ENCODE data around the gene SCCPDH.
"Not testable (repeated sequence)": the region's sequence is repeated elsewhere in the genome, so short reads cannot be mapped to it uniquely, and the experiment has no call there.

The SCCPDH gene, protein sequence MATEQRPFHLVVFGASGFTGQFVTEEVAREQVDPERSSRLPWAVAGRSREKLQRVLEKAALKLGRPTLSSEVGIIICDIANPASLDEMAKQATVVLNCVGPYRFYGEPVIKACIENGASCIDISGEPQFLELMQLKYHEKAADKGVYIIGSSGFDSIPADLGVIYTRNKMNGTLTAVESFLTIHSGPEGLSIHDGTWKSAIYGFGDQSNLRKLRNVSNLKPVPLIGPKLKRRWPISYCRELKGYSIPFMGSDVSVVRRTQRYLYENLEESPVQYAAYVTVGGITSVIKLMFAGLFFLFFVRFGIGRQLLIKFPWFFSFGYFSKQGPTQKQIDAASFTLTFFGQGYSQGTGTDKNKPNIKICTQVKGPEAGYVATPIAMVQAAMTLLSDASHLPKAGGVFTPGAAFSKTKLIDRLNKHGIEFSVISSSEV

DNA sequence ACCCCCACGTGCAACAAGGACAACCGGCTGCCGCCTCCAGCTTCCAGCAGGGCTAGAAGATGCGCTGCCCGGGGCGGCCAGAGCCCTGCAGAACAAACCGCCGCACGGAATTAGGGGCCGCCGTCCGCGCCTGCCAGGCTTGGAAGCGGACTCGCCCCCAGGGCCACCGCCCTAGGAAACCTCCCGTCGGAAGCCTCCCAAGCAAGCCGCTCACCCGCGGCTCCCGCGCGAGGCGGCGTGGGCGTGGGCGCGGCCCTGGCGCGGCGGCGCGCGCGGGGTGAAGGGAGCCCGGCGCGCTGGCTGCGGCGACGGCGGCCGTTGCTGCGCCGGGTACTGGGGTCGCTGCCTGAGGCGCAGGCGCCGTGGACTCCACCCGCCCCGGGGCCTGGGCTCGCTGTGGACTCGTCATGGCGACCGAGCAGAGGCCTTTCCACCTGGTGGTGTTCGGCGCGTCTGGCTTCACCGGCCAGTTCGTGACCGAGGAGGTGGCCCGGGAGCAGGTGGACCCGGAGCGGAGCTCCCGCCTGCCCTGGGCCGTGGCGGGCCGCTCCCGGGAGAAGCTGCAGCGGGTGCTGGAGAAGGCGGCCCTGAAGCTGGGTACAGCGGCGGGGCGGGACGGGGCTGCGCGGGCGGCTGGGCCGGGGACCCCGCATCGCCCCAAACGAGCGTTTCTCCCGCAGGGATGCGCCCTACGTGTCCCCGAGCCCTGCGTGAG is at the start of gene SCCPDH:
SCCPDH (plus strand) TSS at position 394 of the 715 bp plus-strand sequence; CDS start at position 408, 14 bp downstream.
- DNase-seq = peak; percentile 74
- in situ Hi-C loops (cut with HindIII; ENCODE audit: low pct_ligation_motif_present, low pct_unique_long_range_greater_than_20kb, low sequenced_read_pairs) = no loop called here

DNA sequence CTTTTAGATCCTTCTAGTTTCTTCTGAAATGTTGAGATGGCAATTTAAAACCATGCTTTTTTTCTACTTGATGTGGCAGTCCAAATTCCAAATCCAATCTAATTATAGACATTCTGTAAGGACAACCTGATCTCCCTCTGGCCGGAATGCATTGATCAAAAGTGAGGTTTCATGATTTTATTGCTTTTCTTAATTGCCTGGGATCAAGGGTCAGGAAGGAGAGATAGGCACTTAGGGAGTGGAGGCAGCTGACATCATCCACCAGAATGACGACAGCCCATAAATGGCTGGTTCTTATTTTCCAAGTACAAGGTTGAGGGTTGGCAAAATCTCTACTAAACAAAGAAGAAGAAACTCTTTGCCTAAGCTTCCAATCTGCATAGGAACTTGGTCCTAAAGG is 46.4 kb upstream of the SCCPDH start:
- DNase-seq = no peak
- in situ Hi-C loops (cut with HindIII; ENCODE audit: low pct_ligation_motif_present, low pct_unique_long_range_greater_than_20kb, low sequenced_read_pairs) = no loop called here

DNA sequence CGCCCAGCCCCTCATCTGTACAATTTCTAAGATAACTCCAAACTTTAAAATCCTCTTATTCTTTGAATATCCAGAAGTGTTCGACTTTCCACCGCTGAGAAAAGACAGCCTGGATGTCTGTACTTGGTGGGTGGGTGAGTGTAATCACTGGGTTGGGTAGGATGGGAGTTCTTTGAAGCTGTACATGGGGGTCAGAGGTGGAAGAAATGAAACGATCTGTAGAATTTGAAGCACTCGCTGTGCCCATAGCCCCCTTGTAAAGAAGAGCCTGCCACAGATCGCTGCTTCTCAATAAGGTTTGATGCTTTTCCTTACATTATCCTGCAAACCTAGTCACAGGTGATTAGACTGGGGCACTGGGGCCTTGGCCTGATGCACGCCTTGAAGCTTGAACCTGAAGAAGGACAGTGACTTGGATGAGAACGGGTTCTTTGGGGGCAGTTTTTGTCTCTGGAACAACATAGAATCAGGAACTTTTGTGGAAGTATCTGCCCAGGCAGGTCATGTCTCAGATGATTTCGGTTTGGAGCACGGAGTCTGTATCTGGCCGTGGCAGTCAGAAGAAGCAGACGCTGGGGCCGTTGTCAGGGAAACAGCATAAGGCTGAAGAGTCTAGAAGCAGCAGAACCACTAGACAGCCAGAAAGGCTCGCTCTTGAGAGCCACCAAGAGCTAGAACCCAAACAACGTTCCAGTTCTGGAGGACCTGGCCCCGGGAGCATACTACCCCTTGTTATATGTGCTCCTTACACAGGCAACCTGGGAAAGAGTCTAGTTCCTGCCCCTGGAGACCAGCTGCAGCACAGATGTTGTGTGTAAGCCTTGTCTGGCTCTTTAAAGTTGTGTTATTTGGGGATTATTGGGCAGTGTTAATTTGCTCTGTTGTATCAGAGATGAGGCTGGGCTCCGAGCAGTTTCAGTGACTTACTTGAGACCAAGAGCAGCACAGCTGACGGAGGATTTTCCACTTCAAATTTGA is 45.1 kb upstream of the SCCPDH start:
- in situ Hi-C loops (cut with HindIII; ENCODE audit: low pct_ligation_motif_present, low pct_unique_long_range_greater_than_20kb, low sequenced_read_pairs) = no loop called here
- no peak for DNase-seq

DNA sequence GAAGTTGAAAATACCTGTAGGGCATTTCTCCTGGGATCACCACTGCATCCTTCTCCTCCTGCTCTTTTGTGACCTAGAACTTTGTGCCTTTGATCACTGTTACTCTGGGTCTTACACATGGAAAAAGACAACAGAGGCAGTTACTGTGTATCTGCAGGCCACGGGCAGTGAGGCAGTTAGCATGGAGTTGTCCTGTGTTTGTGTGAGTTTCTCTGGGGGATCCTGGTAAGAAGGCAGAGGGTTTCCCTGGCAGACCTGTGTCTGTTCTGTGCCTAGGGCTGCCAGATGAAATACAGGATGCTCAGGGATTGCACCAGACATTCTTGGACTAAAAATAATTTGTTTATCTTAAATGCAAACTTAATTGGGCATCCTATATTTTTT is 44.4 kb upstream of the SCCPDH start:
- no peak for DNase-seq
- in situ Hi-C loops (cut with HindIII; ENCODE audit: low pct_ligation_motif_present, low pct_unique_long_range_greater_than_20kb, low sequenced_read_pairs) = no loop called here

DNA sequence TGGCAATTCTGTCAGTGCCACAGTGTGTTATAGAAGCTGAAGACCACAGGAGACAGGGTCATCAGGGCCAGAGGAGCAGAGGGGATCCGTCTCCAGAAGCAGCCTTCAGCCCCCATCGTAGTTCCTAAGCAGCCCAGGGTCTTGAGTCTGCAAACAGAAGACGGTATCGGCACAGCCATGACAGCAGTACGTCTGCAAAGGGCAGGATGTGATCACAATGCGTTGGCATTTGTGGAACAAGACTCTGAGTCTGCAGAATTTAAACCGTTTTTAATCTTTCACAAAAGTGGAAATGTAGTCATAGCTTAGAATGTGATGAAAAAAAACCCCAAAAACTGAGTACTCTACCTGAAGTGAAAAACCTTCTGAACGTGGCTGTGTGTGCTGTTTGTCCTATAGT is 44.0 kb upstream of the SCCPDH start:
- no peak for DNase-seq
- in situ Hi-C loops (cut with HindIII; ENCODE audit: low pct_ligation_motif_present, low pct_unique_long_range_greater_than_20kb, low sequenced_read_pairs) = no loop called here

DNA sequence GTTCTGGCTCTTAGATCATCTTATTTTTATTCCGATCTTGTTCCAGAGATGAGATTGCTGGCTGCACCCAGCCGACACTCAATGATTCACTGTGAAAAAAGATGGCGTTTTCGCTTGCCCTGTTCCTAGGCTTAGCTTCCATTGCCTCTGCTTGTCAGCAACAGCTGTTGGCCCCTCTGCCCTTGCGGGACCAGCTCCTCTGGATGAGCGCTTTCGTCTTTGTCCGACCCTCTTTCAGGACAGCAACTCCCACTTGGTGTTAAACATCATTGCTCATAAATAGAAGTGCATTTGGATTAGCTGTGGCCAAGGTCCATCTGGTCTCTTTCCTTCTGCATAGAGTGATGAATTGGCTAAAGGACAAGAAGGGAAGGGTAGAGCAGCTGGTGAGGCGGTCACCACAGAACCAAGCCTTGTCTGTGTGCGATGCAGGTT is 43.5 kb upstream of the SCCPDH start:
- in situ Hi-C loops (cut with HindIII; ENCODE audit: low pct_ligation_motif_present, low pct_unique_long_range_greater_than_20kb, low sequenced_read_pairs) = no loop called here
- DNase-seq = no peak

DNA sequence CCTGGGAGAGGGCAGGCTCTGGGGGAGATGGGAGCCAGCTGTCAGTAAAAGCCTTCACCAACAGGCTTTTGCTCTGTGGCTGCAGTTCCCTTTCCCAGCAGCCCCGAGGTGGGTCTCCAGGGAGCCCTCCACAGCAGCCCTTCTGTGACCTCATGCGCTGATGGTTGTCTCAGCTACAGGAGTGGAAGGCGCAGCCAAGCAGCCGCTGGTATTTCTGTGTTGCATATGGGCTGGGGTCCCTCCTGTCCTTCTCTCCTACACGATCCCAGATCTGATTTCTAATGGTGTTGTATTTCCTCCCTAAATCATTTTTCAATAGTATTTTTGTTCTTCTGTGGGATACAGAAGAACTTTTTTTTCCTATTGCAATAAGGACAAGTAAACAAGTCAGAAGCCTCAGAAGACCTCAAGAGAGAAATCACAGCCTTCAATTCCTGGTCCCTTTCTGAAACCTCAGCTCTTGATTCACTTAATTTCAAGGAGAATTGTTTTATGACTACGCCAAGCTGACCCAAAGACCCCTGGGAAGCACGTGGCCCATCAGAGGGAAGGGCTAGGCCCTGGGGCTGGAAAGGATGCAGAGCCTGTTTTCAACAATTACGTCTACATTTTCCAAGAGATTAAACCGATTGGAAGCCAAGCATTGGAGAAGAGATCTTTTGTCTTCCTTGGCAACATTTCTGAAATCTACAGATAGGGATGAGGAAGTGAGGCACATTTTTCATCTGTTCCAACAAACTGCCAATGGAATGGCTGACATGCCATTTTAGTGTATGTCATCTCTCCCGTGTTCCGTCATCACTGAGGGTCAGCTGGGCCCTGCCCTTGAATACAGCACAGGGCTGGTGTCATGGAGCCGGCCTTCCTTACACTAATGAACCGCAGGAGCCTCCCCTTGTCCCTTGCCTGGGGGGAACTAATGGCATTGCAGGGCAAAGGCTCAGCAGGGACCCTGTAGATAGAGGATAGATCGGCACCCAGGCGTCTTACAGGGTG is 42.0 kb upstream of the SCCPDH start:
- DNase-seq = no peak
- in situ Hi-C loops (cut with HindIII; ENCODE audit: low pct_ligation_motif_present, low pct_unique_long_range_greater_than_20kb, low sequenced_read_pairs) = no loop called here

DNA sequence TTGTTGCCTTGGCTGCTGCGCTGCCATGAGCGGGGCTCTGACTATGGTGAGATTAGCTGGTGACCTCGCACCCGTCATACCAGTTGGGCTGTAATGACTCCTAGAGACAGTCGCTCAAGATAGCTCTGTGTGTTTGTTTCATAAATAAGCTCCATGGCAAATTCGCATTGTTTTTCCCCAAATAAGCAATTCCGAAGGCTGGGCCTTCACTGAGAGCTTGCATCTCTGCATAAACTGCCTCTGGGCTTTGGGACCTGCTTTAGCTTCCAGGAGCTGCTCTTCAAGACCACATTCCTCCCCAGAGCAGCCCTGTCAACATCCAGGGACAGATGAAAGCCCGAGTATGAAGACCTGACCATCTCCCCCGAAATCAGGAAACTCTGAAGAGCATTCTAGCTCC is 40.7 kb upstream of the SCCPDH start:
- in situ Hi-C loops (cut with HindIII; ENCODE audit: low pct_ligation_motif_present, low pct_unique_long_range_greater_than_20kb, low sequenced_read_pairs) = no loop called here
- DNase-seq = no peak

DNA sequence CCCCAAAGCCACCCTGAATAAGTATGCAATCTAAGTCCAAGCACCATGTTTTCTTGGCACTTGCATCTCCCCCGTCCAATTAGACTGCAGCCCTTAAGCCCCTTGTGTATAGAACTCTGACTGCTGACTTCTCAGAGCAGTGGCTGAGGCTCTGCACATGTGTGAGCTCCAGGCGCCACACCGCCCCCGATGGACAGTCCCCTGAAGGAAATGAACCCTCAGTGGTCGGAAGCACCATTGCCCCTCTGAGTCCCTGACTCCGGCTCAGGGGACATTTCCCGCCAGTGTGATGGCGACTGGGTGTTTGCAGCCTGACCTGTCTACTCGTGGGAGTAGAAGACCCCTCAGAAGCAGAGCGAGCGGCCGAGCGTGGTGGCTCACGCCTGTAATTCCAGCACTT is 37.2 kb upstream of the SCCPDH start:
- DNase-seq = no peak
- in situ Hi-C loops (cut with HindIII; ENCODE audit: low pct_ligation_motif_present, low pct_unique_long_range_greater_than_20kb, low sequenced_read_pairs) = no loop called here

DNA sequence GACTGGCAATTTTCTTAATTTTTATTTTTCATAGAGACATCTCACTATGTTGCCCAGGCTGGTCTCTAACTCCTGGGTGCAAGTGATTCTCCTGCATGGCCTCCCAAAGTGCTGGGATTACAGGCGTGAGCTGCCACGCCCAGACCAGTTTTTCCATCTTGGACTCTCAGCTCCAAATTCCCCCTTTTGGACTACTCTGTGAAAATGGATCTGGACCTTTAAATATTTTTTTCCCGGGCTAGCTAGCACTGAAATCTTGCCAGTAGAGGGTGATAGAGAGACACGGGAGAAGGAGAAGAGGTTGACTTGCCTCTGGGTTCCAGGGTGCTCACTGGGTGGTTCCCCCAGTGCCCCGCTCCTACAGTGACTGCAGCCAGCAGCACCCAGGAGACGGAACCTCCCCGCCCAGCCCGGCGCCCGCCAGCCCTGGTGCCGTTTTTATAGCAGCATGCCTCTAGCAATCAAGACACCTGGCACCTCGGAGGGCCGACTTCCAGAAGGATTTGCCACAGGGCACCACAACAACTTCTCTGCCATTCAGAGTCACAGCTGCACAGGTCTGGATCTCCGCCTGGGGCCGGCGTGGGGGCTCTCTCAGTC is 34.7 kb upstream of the SCCPDH start:
- in situ Hi-C loops (cut with HindIII; ENCODE audit: low pct_ligation_motif_present, low pct_unique_long_range_greater_than_20kb, low sequenced_read_pairs) = no loop called here
- DNase-seq = peak; percentile 87

DNA sequence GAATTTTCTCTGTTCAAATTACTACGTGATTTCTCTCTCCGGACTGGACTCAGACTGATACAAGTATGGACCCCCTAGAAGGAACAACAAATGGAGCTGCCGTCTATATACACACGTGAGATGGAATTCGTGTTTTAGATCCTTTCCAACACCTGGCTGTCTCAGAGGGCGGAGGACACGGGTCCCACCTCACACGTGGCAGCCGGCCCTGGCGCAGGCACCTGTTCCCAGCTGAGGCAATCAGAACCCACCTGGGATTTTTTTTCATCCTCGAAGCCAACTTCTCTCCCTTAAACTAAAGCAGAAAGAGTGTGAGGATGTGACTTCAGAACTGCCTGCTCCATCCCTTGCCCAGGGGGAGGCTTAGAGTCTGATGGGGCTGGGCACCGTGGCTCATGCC is 34.1 kb upstream of the SCCPDH start:
- DNase-seq = no peak
- in situ Hi-C loops (cut with HindIII; ENCODE audit: low pct_ligation_motif_present, low pct_unique_long_range_greater_than_20kb, low sequenced_read_pairs) = no loop called here

DNA sequence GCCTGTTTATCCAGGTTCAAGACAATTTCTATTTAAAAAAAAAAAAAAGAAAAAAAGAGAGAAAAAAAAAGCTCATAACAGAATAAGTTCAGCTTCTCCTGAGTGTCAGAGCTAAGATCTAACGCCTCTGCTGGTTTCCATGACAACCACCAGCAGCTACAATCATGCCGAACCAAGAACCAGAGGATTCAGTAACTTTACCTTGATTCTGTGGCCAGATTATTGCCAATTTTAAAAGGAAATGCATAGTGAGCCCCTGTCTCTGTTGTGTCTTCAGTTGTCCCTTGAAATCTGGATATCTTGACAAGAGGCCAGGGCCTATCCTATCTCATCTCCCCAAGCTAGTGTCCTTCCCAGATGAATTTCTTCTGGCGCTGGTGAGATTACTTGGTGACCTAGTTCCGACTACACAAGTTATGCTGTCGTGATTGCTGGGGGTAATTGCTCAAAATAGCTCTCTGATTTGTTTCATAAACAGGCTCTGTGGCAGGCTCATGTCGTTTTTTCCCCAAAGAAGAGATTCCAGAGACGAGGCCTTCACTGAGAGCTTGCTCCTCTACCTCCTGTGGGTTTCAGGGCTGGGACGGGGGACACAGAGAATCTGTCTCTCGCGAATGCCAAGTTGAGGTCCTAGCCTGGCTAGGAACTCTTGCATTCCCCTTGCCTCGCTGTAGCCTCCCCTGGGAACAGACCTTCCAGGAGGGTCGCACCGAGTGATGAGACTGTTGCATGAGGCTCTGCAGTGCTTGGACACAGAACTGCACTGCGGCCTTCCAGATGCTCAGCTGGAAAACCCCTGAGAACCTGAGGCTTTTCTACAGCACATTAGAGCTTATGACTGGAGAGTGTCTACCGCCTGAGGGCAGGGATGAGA is 32.4 kb upstream of the SCCPDH start:
- no peak for DNase-seq
- in situ Hi-C loops (cut with HindIII; ENCODE audit: low pct_ligation_motif_present, low pct_unique_long_range_greater_than_20kb, low sequenced_read_pairs) = no loop called here

DNA sequence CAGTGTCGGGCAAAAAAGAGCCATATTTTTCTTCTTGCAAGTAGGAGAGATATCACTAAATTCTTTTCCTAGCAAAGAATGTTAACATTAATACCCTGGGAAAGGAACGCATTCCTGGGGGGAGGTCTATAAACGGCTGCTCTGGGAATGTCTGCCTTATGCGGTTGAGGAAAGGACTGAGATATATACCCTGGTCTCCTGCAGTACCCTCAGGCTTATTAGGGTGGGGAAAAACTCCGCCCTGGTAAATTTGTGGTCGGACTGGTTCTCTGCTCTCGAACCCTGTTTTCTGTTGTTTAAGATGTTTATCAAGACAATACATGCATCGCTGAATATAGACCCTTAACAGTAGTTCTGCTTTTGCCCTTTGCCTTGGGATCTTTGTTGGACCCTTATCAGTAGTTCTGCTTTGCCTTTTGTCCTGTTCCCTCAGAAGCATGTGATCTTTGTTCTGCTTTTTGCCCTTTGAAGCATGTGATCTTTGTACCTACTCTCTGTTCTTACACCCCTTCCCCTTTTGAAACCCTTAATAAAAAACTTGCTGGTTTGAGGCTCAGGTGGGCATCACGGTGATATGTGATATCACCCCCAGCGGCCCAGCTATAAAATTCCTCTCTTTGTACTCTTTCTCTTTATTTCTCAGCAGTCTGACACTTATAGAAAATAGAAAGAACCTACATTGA is 29.9 kb upstream of the SCCPDH start:
- DNase-seq; in situ Hi-C loops (cut with HindIII; ENCODE audit: low pct_ligation_motif_present, low pct_unique_long_range_greater_than_20kb, low sequenced_read_pairs): not testable (repeated sequence)

DNA sequence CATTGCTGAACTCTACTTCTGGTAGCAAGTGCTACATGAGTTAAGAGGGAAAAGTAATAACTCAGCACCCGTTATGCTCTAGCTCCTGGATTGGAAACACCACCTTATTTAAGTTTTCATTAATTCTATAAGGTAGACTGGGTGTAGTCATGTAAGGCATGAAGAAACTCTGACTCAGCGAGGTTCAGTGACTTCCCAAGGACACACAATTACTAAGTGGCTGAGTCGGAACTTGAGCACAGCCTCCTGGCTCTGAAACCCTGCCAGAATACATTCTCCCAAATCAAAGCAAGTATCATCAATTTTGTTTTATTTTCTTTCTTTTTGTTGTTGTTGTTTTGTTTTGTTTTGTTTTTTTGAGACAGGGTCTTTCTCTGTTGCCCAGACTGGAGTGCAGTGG is 29.1 kb upstream of the SCCPDH start:
- in situ Hi-C loops (cut with HindIII; ENCODE audit: low pct_ligation_motif_present, low pct_unique_long_range_greater_than_20kb, low sequenced_read_pairs) = no loop called here
- no peak for DNase-seq

DNA sequence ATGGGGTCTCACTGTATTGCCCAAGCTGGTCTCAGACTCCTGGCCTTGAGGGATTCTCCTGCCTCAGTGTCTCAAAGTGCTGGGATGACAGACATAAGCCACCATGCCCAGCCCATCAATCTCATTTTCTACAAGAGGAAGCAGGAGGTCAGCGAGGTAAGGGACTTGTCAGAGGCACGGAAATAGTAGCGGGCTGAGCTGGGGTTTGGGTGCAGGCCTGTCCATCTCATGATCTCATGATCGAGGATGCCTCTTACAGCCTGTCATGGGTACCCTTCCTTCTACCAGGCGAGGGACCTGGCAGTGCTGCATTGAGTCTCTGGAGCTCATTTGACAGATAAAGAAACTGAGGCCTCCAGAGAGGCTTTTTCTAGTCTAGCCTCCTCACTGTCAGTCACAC is 28.5 kb upstream of the SCCPDH start:
- DNase-seq = no peak
- in situ Hi-C loops (cut with HindIII; ENCODE audit: low pct_ligation_motif_present, low pct_unique_long_range_greater_than_20kb, low sequenced_read_pairs) = no loop called here

DNA sequence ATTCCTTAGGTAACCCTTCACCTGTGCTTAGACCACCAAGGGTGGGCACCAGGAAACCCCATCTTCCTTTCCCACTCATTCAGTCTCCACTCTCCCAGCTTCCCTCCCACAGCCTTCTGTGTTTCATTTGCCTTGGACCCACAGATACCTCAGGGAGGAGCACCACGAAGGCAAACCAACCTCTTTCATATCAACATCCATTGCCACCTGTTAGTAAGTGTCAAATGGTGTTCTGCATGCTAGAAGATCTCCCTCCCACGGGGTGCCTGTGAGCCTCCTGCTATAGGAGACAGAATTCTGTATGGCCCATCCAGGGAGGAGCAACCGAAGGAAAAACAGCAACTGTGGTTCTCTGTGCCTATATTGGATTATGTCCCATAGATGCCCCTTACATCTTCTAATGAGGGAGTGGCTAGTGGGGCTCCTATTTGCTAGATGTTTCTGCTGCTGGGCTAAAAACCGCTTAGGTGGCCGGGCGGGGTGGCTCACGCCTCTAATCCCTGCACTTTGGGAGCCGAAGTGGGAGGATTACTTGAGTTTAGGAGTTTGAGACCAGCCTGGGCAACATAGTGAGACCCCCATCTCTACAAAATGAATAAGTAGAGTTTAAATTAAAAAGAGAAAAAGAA is 25.6 kb upstream of the SCCPDH start:
- in situ Hi-C loops (cut with HindIII; ENCODE audit: low pct_ligation_motif_present, low pct_unique_long_range_greater_than_20kb, low sequenced_read_pairs) = no loop called here
- DNase-seq = no peak

Measured in ACHN (cell line).